Body of pancreas (tissue), 4 donors: Measurements from ENCODE around the gene IFFO2.

ENCODE experiments used
- POLR2A ChIP-seq, 3 donors: fragments of 450-650 bp; IDR thresholded peaks; one replicate each; pipeline ENCODE4 v1.6.1; 2016; ENCODE audit warnings: antibody characterized with exemption in 3 of 3, mild to moderate bottlenecking in 2 of 3
- TF ChIP-seq, protein P1 (sequence below), 7 experiments: fragments of 450-650 bp in 4 of 7; fragments of 200-600 bp in 3 of 7; sonication (generic) in 3 of 7; IDR thresholded peaks; one replicate each; pipeline ENCODE4 v1.5.1; 2016 to 2019; ENCODE audit warnings: antibody characterized with exemption in 7 of 7

DNA sequence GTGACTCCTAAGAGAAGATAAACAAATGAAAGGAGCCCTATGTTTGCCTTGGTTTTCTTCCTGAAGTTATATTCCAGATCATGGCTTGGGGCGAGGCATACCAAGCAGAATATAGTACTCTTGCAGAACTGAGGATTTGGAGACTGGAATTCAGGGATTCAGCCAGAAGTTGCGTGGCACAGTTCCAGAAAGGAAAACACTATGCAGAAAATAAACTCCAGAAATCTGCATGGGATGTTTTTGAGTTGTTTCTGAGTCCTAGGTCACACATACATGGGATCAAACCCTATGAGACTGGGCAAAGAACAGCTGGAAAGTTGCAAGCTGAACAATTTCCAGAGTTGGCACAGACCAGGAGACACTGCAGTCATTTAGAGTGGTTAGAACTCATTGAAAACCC is 42.9 kb upstream of the IFFO2 start:
- TF ChIP-seq POLR2A (IDR thresholded peaks at IDR 0.05), result no peak
- TF ChIP-seq, protein P1, sequence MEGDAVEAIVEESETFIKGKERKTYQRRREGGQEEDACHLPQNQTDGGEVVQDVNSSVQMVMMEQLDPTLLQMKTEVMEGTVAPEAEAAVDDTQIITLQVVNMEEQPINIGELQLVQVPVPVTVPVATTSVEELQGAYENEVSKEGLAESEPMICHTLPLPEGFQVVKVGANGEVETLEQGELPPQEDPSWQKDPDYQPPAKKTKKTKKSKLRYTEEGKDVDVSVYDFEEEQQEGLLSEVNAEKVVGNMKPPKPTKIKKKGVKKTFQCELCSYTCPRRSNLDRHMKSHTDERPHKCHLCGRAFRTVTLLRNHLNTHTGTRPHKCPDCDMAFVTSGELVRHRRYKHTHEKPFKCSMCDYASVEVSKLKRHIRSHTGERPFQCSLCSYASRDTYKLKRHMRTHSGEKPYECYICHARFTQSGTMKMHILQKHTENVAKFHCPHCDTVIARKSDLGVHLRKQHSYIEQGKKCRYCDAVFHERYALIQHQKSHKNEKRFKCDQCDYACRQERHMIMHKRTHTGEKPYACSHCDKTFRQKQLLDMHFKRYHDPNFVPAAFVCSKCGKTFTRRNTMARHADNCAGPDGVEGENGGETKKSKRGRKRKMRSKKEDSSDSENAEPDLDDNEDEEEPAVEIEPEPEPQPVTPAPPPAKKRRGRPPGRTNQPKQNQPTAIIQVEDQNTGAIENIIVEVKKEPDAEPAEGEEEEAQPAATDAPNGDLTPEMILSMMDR (IDR thresholded peaks at IDR 0.05), result no peak
